Muscle layer of duodenum (tissue), 2 donors: ENCODE results near the gene SLC7A7.

Source experiments
- H3K27ac ChIP-seq: one replicate; pipeline ENCODE4 v1.7.0; 2013; ENCODE audit warnings: mild to moderate bottlenecking, low read length
- H3K27me3 ChIP-seq: one replicate; pipeline ENCODE4 v1.7.0; 2013; ENCODE audit warnings: low read depth, mild to moderate bottlenecking, control low read depth, low read length
- H3K36me3 ChIP-seq, 2 donors: one replicate each; pipeline ENCODE4 v1.7.0; 2013; ENCODE audit warnings: low read length in 2 of 2, control low read depth in 1 of 2, mild to moderate bottlenecking in 1 of 2; ENCODE audit not compliant: insufficient read depth in 2 of 2, control insufficient read depth in 1 of 2
- H3K4me1 ChIP-seq, 2 donors: one replicate each; pipeline ENCODE4 v1.7.0; 2013; ENCODE audit warnings: low read length in 2 of 2, mild to moderate bottlenecking in 2 of 2, control low read depth in 1 of 2, moderate library complexity in 1 of 2; ENCODE audit not compliant: insufficient read depth in 2 of 2, control insufficient read depth in 1 of 2
- H3K4me3 ChIP-seq, 2 donors: one replicate each; pipeline ENCODE4 v1.7.0; 2013; ENCODE audit warnings: low read length in 2 of 2, low read depth in 1 of 2, mild to moderate bottlenecking in 1 of 2
- H3K9me3 ChIP-seq, 2 donors: one replicate each; pipeline ENCODE4 v1.7.0; 2013; ENCODE audit warnings: low read length in 2 of 2, control low read depth in 1 of 2, mild to moderate bottlenecking in 1 of 2; ENCODE audit not compliant: control insufficient read depth in 1 of 2
- donor health status: healthy.

Gene SLC7A7

GRCh38 chr14:22850944-22851764, 35.9 kb upstream of the SLC7A7 start:
- Histone ChIP-seq H3K27ac (peak overlapping the region; percentile 88), H3K27me3 (no peaks in the 10 kb centered on the region), H3K36me3 (peaks cover 4 to 14% of the 10 kb centered on the region in 2 donors), H3K9me3 (no peaks in the 10 kb centered on the region), H3K4me1 (peaks cover 22 to 63% of the 10 kb centered on the region in 2 donors), H3K4me3 (no peak overlapping the region)

- no peaks in the 10 kb centered on the region for H3K9me3 ChIP-seq
- H3K27ac ChIP-seq: peak overlapping the region; percentile 80
- H3K27me3 ChIP-seq: no peaks in the 10 kb centered on the region
- H3K4me1 ChIP-seq: peaks cover 22 to 69% of the 10 kb centered on the region in 2 donors
- peaks cover 20 to 31% of the 10 kb centered on the region in 2 donors for H3K36me3 ChIP-seq
- H3K4me3 ChIP-seq: peak overlapping the region in 1 of 2 donors; percentile 31
Observed at GRCh38 chr14:22849212-22849819, 34.1 kb upstream of the SLC7A7 start.

- Histone ChIP-seq H3K27ac (peak overlapping the region; percentile 80), H3K9me3 (no peaks in the 10 kb centered on the region), H3K4me1 (peaks cover 22 to 68% of the 10 kb centered on the region in 2 donors), H3K27me3 (no peaks in the 10 kb centered on the region), H3K36me3 (peaks cover 23 to 37% of the 10 kb centered on the region in 2 donors), H3K4me3 (peak overlapping the region in 1 of 2 donors; percentile 31)
Observed at GRCh38 chr14:22848351-22849164, 33.3 kb upstream of the SLC7A7 start.

- Histone ChIP-seq H3K4me3 (peak overlapping the region in 1 of 2 donors; percentile 9), H3K36me3 (peaks cover 31 to 44% of the 10 kb centered on the region in 2 donors)
Observed at GRCh38 chr14:22847661-22848341, 32.6 kb upstream of the SLC7A7 start.

GRCh38 chr14:22846811-22847307, 31.6 kb upstream of the SLC7A7 start:
- Histone ChIP-seq H3K4me1 (peaks cover 19 to 61% of the 10 kb centered on the region in 2 donors), H3K4me3 (no peak overlapping the region), H3K36me3 (peaks cover 39 to 54% of the 10 kb centered on the region in 2 donors), H3K9me3 (no peaks in the 10 kb centered on the region), H3K27ac (peak overlapping the region; percentile 29), H3K27me3 (no peaks in the 10 kb centered on the region)

More at GRCh38 chr14:22847661-22848341, 32.6 kb upstream of the SLC7A7 start:
- Histone ChIP-seq H3K9me3 (no peaks in the 10 kb centered on the region), H3K4me1 (peaks cover 22 to 60% of the 10 kb centered on the region in 2 donors), H3K27me3 (no peaks in the 10 kb centered on the region), H3K27ac (peak overlapping the region; percentile 80)

- Histone ChIP-seq H3K9me3 (no peaks in the 10 kb centered on the region), H3K27ac (peak overlapping the region; percentile 29), H3K27me3 (no peaks in the 10 kb centered on the region), H3K36me3 (peaks cover 47 to 59% of the 10 kb centered on the region in 2 donors), H3K4me3 (no peak overlapping the region), H3K4me1 (peaks cover 11 to 54% of the 10 kb centered on the region in 2 donors)
Observed at GRCh38 chr14:22845821-22846625, 30.8 kb upstream of the SLC7A7 start.

- no peak overlapping the region for H3K4me3 ChIP-seq
- H3K27ac ChIP-seq: no peak overlapping the region
- H3K36me3 ChIP-seq: peaks cover 49 to 59% of the 10 kb centered on the region in 2 donors
- peaks cover 6 to 48% of the 10 kb centered on the region in 2 donors for H3K4me1 ChIP-seq
- H3K9me3 ChIP-seq: no peaks in the 10 kb centered on the region
- no peaks in the 10 kb centered on the region for H3K27me3 ChIP-seq
Observed at GRCh38 chr14:22845103-22845394, 29.8 kb upstream of the SLC7A7 start.

- no peak overlapping the region for H3K27ac ChIP-seq
- peaks cover 8 to 48% of the 10 kb centered on the region in 2 donors for H3K4me1 ChIP-seq
- H3K27me3 ChIP-seq: no peaks in the 10 kb centered on the region
- H3K4me3 ChIP-seq: no peak overlapping the region
- H3K9me3 ChIP-seq: no peaks in the 10 kb centered on the region
- H3K36me3 ChIP-seq: peaks cover 49 to 59% of the 10 kb centered on the region in 2 donors
Observed at GRCh38 chr14:22844221-22845102, 29.2 kb upstream of the SLC7A7 start.

GRCh38 chr14:22843123-22843925, 28.1 kb upstream of the SLC7A7 start:
- peaks cover 49 to 67% of the 10 kb centered on the region in 2 donors for H3K36me3 ChIP-seq

More at GRCh38 chr14:22843123-22843925, 28.1 kb upstream of the SLC7A7 start:
- H3K4me1 ChIP-seq: peaks cover 20 to 48% of the 10 kb centered on the region in 2 donors
- H3K9me3 ChIP-seq: no peaks in the 10 kb centered on the region
- H3K27me3 ChIP-seq: no peaks in the 10 kb centered on the region
- no peak overlapping the region for H3K27ac ChIP-seq
- no peak overlapping the region for H3K4me3 ChIP-seq
